Sciatic nerve (tissue), 2 donors: ENCODE data around the gene RAD9B. TPM values are rescaled to one million over a fixed set of nuclear protein-coding genes. Genes with fewer than 3 reads are reported as not detected.

Experiments used
- ATAC-seq: fragments of 200-7000 bp; cut with Tn5 transposase; one replicate; pipeline ENCODE4 v1.9.1; 2020; ENCODE audit warnings: mild to moderate bottlenecking, moderate library complexity
- DNase-seq: peaks from one replicate; pipeline ENCODE4 v3.0.0-alpha.2; 2020; ENCODE audit warnings: low spot score
- intact Hi-C: fragments of 100-400 bp; cut with DNase I; formaldehyde crosslinking; loops from one replicate; pipeline ENCODE4 v1.14.2; 2022
- total RNA-seq: library from RNA; stranded (reverse); fragmentation: NEBNext Ultra II Directional; extraction: Animal tissue kit (Norgen Biotek cat#: 25700); gene quantifications from one replicate; pipeline ENCODE4 v1.2.1, GENCODE V29; 2021
- donor health status: DM: no; HTN: no; CAD: no.
- donor health status: DM: no; HTN: no; CAD: no.

The RAD9B gene
- total RNA-seq, 1 donor from 2014 or later = 2.9 TPM

GRCh38 chr12:110547090-110547489 lies 45.0 kb downstream of the RAD9B start:
- intact Hi-C loops = no loop called here
- DNase-seq = no peak
- ATAC-seq = no peak

- no peak for ATAC-seq
- intact Hi-C loops = no loop called here
- no peak for DNase-seq
These were observed 46.5 kb downstream of the RAD9B start for GRCh38 chr12:110548678-110549077.

- intact Hi-C loops = no loop called here
- ATAC-seq = no peak
- no peak for DNase-seq
These were observed 47.6 kb downstream of the RAD9B start for GRCh38 chr12:110549716-110550115.

- intact Hi-C loops = no loop called here
- ATAC-seq (no peak), DNase-seq (no peak)
These were observed 48.9 kb downstream of the RAD9B start for GRCh38 chr12:110550981-110551380.

Other genes starting within 250 kb of the RAD9B start
- gene ATP2A2, start 221.1 kb upstream of the RAD9B start, total RNA-seq = 131 TPM
- gene ANAPC7, start 98.6 kb upstream of the RAD9B start, total RNA-seq = 62.7 TPM
- 109 TPM for gene ARPC3, start 52.0 kb upstream of the RAD9B start, total RNA-seq
- 18.7 TPM for gene GPN3, start 34.1 kb upstream of the RAD9B start, total RNA-seq
- gene FAM216A, start 33.5 kb upstream of the RAD9B start, total RNA-seq = 5.8 TPM
- gene VPS29, start 220 bp upstream of the RAD9B start, total RNA-seq = 102 TPM
- 23.8 TPM for gene PPTC7, start 81.0 kb downstream of the RAD9B start, total RNA-seq
- gene TCTN1, start 111.8 kb downstream of the RAD9B start, total RNA-seq = 41.0 TPM
- 7.5 TPM for gene HVCN1, start 186.8 kb downstream of the RAD9B start, total RNA-seq
- 111 TPM for gene PPP1CC, start 240.6 kb downstream of the RAD9B start, total RNA-seq